Spleen (tissue), 7 donors: ENCODE data around the gene EIF2AK3.

ENCODE experiments used
- CTCF ChIP-seq, 11 experiments: fragments of 200-600 bp in 7 of 11; fragments of 450-650 bp in 4 of 11; sonication (generic) in 4 of 11; IDR thresholded peaks in 8 of 11; conservative IDR thresholded peaks in 3 of 11; 1 replicate in 7 of 11; 2 replicates in 4 of 11; pipeline versions ENCODE4 v1.4.0 to v1.8.0; 2016 to 2021; ENCODE audit warnings: antibody characterized with exemption in 11 of 11, inconsistent platforms in 4 of 11, mild to moderate bottlenecking in 1 of 11
- POLR2A ChIP-seq, 3 donors: fragments of 450-650 bp; IDR thresholded peaks; one replicate each; pipeline ENCODE4 v1.5.1; 2017; ENCODE audit warnings: antibody characterized with exemption in 3 of 3, mild to moderate bottlenecking in 1 of 3
- POLR2AphosphoS5 ChIP-seq, 3 donors: sonication (generic); formaldehyde crosslinking; IDR thresholded peaks; one replicate each; pipeline ENCODE4 v1.5.1; 2017; ENCODE audit warnings: antibody characterized with exemption in 3 of 3
- donor health status: DM: no; HTN: no; CAD: no; lungs with moderate emphysema.
- donor health status: DM: no; HTN: no; CAD: no.
- donor health status: DM: no; HTN: no; CAD: no.

GRCh38 chr2:88540346-88540745, 86.9 kb downstream of the EIF2AK3 start:
- no peak for TF ChIP-seq CTCF (IDR thresholded peaks at IDR 0.05 in 8 of 11, conservative IDR thresholded peaks at IDR 0.05 in 3 of 11)
- no peak for TF ChIP-seq POLR2AphosphoS5 (IDR thresholded peaks at IDR 0.05)
- TF ChIP-seq POLR2A (IDR thresholded peaks at IDR 0.05): no peak
